GM18519 (cell line): Measurements from ENCODE around the gene GALE.
"Not testable (repeated sequence)": the region's sequence is repeated elsewhere in the genome, so short reads cannot be mapped to it uniquely, and the experiment has no call there.

Experiments
- ATAC-seq: cut with Tn5 transposase; IDR thresholded peaks from one replicate; pipeline ENCODE4 v1.9.1; 2021; ENCODE audit warnings: mild to moderate bottlenecking, moderate library complexity; ENCODE audit not compliant: unreplicated experiment, low FRiP score

The GALE gene

GRCh38 chr1:23800400-23801337 is at the start of gene GALE:
Gene GALE, minus strand, starts transcription at chr1:23800754. Its CDS starts 1,747 bp downstream, at chr1:23799007.
- peak; percentile 51 for ATAC-seq

DNA sequence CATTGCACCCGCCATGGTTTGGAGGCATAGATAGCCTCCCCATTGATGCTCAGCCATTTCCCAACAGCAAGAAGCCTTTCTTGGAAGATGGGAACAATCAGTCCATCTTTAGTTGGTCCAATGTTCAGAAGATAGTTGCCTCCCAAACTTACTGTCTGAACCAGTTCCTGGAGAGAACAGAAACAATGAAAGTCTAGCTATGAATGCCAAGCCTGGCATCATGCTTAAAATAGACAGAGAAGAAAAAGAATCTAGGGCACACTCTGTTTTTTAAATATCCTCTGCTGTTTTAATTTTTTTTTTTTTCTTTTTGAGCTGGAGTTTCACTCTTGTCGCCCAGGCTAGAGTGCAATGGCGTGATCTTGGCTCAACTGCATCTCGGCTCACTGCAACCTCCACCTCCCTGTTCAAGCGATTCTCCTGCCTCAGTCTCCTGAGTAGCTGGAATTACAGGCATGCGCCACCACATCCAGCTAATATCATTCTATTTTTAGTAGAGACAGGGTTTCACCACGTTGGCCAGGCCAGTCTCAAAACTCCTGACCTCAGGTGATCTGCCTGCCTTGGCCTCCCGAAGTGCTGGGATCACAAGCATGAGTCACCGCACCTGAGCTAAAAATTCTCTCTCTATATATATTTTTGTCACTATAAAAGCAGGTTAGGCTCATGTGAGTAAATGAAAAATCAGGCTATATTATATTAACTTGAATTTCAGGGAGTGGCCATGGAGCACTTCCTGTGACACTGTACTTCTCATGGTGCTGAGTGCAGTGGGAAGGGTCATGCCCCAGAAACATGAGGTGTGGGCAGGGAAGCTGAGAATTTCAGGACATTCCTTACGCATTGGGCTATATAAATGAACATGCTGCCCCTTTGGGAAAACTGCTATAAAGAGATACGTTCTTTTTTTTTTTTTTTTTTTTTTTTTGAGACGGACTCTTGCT is 48.4 kb upstream of the GALE start:
- ATAC-seq = no peak

DNA sequence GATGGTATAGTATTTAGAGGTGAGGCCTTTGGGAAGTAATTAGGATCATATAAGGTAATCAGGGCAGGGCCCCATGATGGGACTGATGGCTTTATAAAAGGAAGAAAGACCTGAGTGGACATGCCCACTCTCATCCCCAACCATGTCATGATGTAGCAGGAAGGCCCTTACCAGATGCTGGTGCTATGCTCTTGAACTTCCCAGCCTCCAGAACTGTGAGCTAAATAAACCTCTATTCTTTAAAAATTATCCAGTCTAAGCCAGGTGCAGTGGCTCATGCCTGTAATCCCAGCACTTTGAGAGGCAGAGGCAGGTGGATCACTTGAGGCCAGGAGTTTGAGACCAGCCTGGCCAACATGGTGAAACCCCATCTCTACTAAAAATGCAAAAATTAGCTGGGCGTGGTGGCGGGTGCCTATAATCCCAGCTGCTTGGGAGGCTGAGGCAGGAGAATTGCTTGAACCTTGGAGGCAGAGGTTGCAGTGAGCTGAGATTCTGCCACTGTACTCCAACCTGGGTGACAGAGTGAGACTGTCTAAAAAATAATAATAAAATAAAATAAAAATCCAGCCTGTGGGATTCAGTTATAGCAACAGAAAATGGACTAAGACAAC is 47.0 kb upstream of the GALE start:
- not testable (repeated sequence) for ATAC-seq

- no peak for ATAC-seq
Measured at GRCh38 chr1:23845163-23845562, 44.6 kb upstream of the GALE start.

DNA sequence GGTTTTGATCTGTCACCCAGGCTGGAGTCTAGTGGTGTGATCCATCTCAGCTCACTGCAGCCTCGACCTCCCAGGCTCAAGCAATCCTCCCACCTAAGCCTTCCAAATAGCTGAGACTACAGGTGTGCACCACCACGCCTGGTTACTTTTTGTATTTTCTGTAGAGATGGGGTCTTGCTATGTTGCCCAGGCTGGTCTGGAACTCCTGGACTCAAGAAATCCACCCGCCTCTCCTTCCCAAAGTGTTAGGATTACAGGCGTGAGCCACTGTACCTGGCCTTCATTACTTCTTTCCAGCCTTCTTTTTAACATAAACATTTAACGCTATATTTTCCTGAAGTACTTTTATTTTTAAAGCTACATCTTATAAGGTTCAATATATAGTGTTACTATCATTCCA is 43.1 kb upstream of the GALE start:
- no peak for ATAC-seq

- no peak for ATAC-seq
Measured at GRCh38 chr1:23838401-23838866, 37.9 kb upstream of the GALE start.

- no peak for ATAC-seq
Measured at GRCh38 chr1:23837908-23838307, 37.4 kb upstream of the GALE start.

- no peak for ATAC-seq
Measured at GRCh38 chr1:23836037-23836436, 35.5 kb upstream of the GALE start.

GRCh38 chr1:23834156-23834555 is 33.6 kb upstream of the GALE start:
- not testable (repeated sequence) for ATAC-seq

GRCh38 chr1:23827717-23828116 is 27.2 kb upstream of the GALE start:
- no peak for ATAC-seq

DNA sequence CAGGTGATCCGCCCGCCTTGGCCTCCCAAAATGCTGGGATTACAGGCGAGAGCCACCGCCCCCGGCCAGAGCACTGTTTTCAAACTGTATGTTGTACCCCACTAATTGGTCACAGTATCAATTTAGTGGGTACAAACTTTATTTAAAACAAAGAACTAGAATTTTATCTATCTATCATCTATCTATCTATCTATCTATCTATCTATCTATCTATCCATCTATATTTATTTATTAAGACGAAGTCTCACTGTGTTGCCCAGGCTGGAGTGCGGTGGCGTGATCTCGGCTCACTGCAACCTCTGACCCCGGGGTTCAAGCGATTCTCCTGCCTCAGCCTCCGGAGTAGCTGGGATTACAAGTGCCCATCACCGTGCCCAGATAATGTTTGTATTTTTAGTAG is 26.0 kb upstream of the GALE start:
- ATAC-seq = not testable (repeated sequence)

DNA sequence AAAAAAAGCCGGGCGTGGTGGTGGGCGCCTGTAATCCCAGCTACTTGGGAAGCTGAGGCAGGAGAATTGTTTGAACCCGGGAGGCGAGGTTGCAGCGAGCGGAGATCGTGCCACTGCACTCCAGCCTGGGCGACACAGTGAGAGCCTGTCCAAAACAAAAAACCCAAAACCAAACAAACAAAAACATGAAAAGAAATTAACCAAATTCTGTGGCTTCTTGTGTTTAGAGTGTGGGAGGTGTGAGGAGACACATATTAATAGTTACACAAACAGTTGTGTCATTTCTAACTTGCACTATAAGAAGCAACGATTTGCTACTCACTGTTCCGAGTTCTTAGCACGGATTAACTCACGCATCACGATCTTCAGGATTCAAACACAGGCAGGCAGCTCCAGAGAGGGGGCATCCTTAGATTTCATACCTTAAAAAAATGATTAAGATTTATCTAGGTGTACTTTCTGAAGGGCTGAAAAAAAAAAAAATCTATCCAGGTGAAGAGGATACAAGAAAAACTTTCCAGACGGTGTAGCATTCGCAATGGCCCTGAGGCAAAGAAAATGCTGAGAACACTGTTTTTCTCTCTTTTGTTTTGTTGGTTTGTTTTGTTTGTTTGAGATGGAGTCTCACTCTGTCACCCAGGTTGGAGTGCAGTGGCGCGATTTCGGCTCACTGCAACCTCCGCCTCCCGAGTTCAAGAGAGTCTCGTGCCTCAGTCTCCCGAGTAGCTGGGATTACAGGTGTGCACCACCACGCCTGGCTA is 25.4 kb upstream of the GALE start:
- no peak for ATAC-seq

DNA sequence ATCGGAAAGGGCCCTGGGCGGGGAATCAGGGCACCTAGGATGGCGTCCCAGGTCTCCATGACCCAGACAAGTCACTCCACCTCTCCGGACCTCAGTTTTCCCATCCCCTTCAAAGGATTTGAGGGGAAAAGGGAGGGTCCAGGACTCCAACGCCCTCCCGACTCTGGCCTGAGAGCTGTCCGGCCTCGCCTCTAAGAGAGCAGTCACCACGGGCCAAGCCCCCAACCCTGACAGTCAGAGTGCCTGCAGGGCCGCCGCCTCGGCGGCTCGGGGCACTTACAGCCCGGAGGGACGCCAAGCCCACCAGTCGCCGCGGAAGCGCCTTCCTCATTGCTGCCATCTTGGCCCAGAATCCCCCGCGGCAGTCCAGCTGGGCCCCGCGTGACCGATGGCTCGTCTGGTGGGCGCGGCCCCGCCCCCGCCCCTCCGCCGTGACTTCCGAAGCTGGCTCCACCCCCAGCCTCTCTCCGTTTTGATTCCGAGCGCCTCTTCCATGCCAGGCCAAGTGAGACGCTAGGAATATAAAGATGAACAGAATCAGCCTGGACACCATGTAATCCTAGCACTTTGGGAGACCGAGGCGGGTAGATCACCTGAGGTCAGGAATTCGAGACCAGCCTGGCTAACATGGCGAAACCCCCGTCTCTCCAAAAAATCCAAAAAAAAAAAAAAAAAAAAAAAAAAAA is 24.7 kb upstream of the GALE start, which contains the start of gene HMGCL:
HMGCL (minus strand) TSS at position 354 of the 686 bp plus-strand sequence; CDS start at position 340, 14 bp downstream.
- peak; percentile 45 for ATAC-seq

DNA sequence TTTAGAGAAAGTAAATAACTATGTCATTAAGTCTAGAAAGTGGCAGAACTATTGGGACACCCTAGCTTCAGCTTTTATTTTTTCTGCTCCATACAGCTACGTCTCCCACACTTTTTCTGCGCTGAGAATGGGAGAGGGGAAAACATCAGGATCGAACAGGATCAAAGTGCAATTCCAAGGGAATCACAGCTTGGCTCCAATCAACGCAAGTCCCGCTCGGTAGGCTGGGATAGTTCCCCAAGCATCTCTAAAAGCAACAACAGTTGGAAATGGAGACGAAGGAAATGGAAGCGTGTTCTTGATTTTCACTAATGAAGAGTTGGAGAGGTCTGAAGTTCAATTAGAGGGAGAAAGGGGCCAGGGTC is 24.1 kb upstream of the GALE start:
- no peak for ATAC-seq

DNA sequence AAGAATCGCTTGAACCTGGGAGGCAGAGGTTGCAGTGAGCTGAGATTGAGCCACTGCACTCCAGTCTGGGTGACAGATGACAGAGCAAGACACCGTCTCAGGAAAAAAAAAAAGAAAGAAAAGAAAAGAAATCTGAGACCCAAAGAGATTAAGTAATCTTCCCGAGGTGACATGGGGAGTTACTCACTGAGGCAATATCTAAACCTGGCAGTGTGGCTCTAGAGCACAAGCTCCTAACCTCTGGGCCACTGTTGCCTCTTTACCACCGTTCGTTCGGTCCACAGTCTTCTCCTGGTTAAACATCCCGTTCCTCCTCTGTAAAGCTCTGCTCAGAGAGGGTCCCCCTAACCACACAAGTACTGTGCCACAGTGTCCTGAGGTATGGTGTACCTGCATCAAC is 23.2 kb upstream of the GALE start:
- no peak for ATAC-seq

DNA sequence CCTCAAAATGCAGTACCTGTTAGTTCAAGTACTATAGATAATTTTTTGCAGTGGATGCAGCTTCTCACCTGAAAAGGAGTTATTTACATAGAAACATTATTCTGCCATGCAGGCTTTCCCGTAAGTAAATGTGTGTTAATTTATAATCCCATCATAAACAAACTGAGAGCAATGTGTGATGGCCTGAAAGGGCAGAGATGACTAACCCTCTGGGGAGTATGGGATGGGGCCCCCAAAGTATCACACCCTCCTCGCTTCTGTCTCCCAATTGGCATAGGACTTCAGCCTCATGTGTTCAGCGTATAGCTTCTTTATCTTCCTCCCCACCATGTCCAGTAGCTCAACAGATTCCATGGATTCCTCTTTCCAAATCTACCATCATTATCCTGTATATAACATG is 17.1 kb upstream of the GALE start:
- ATAC-seq = no peak

DNA sequence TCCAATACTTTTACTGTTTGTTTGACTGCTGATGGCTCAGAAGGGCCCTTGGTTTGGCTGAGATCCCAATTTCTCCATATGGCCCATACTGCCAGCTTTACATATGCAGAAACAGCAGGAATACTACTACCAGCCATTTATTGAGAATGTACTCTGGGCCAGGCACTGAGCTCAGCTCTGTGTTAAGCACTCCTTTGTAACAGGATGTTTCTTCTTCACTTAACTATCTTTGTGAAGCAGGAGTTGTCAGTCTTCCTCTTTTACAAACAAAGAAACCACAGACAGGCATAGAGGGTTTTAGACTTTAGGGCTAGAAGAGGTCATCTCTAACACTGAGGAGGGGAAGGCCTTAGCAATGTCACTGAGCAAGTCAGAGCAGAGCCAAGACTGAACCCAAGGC is 16.4 kb upstream of the GALE start:
- ATAC-seq = no peak

DNA sequence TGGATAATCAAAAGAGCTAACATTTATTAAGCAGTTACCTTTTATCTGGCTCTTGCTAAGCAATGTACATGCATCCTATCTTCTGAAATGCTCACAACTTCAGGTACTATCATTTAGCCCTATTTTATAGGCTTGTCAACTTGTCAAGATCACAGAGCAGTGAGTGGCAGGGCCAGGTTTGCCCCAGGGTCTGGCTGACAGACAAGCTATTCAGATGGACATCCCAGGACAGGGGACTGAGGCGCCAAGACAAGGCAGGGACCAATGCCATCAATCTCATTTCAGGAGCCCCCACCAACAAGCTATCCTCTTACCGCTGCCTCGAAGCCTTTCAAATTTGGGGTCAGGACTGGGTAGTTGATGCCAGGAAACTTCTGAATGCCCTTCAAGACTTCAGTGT is 15.8 kb upstream of the GALE start:
- ATAC-seq = no peak

DNA sequence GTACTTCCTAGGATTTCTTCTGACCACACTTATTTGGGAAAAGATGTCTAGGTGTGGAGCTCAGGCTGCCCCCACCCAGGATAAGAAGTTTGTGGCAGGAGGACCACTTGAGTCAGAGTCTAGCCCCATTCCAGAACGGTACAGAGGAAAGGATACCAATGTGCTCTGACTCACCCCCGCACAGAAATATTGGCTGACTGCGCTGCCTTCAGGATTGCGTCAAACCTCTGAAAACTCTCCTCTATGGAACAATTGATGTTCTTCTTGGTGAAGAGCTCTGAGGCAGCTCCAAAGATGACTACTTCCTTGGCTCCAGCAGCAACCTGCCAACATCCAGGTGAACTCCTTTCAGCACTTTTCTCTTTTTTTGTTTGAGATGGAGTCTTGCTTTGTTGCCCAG is 13.5 kb upstream of the GALE start:
- no peak for ATAC-seq
